Small intestine (tissue), 16 donors: Measurements from ENCODE around the gene PRKG2. TPM values are rescaled to one million over a fixed set of nuclear protein-coding genes. Genes with fewer than 3 reads are reported as not detected.

Source experiments
- DNase-seq, 2 donors: peaks; one replicate each; pipeline versions ENCODE4 v3.0.0 to v3.0.0-alpha.2; 2013
- FAIRE-seq: peaks from 2 replicates; lab custom pipeline; 2012; peaks lifted over from hg19 to GRCh38; lab: Jason Lieb, UNC
- H3K27ac ChIP-seq, 3 donors: one replicate each; pipeline ENCODE4 v1.5.1; 2013; ENCODE audit warnings: low read length in 2 of 3, mild to moderate bottlenecking in 2 of 3, control low read depth in 1 of 3, inconsistent platforms in 1 of 3, low read depth in 1 of 3, moderate library complexity in 1 of 3
- H3K27me3 ChIP-seq, 3 donors: one replicate each; pipeline ENCODE4 v1.6.1; 2013; ENCODE audit warnings: low read length in 3 of 3, inconsistent platforms in 1 of 3; ENCODE audit not compliant: control insufficient read depth in 3 of 3, insufficient read depth in 3 of 3
- H3K36me3 ChIP-seq, 3 donors: one replicate each; pipeline ENCODE4 v1.6.1; 2013; ENCODE audit warnings: low read length in 3 of 3, inconsistent platforms in 1 of 3, low read depth in 1 of 3, mild to moderate bottlenecking in 1 of 3, moderate library complexity in 1 of 3; ENCODE audit not compliant: control insufficient read depth in 3 of 3, insufficient read depth in 2 of 3
- H3K4me1 ChIP-seq, 3 donors: one replicate each; pipeline ENCODE4 v1.6.1; 2013; ENCODE audit warnings: low read length in 2 of 3, inconsistent platforms in 1 of 3, low read depth in 1 of 3, mild to moderate bottlenecking in 1 of 3, moderate library complexity in 1 of 3; ENCODE audit not compliant: control insufficient read depth in 3 of 3, insufficient read depth in 2 of 3
- H3K4me3 ChIP-seq, 3 donors: one replicate each; pipeline ENCODE4 v1.5.1; 2013; ENCODE audit warnings: low read length in 3 of 3, control low read depth in 1 of 3, inconsistent platforms in 1 of 3, low read depth in 1 of 3, mild to moderate bottlenecking in 1 of 3, moderate library complexity in 1 of 3
- H3K9me3 ChIP-seq, 2 donors: one replicate each; pipeline ENCODE4 v1.6.1; 2013; ENCODE audit warnings: low read depth in 1 of 2, low read length in 1 of 2; ENCODE audit not compliant: control insufficient read depth in 2 of 2, insufficient read depth in 1 of 2
- WGBS, 3 donors: extraction: QIAGEN DNeasy Blood & Tissue Kit; methylation state at CpG; one replicate each; pipeline ENCODE4 v1.1.7; 2013; 5-methylcytosine and 5-hydroxymethylcytosine counted together
- long read RNA-seq, 10 donors: transcript quantifications; one replicate each; lab custom pipeline, GENCODE V29; 2026
- polyA plus RNA-seq, 4 donors: library from polyadenylated mRNA; stranded (reverse) in 3 of 4; unstranded in 1 of 4; fragments of 200-250 nt in 3 of 4; fragments of 120-200 nt in 1 of 4; gene quantifications; one replicate each; pipeline versions ENCODE4 v1.2.1 to v1.2.3, GENCODE V29; 2013
- donor health status: healthy with polysubstance abuse.
- donor health status: control.
- donor health status: control.
- donor health status: Bipolar disorder and iron deficiency.
- donor health status: healthy.

PRKG2 gene, protein sequence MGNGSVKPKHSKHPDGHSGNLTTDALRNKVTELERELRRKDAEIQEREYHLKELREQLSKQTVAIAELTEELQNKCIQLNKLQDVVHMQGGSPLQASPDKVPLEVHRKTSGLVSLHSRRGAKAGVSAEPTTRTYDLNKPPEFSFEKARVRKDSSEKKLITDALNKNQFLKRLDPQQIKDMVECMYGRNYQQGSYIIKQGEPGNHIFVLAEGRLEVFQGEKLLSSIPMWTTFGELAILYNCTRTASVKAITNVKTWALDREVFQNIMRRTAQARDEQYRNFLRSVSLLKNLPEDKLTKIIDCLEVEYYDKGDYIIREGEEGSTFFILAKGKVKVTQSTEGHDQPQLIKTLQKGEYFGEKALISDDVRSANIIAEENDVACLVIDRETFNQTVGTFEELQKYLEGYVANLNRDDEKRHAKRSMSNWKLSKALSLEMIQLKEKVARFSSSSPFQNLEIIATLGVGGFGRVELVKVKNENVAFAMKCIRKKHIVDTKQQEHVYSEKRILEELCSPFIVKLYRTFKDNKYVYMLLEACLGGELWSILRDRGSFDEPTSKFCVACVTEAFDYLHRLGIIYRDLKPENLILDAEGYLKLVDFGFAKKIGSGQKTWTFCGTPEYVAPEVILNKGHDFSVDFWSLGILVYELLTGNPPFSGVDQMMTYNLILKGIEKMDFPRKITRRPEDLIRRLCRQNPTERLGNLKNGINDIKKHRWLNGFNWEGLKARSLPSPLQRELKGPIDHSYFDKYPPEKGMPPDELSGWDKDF
- 10 to 100 TPM in 3 of 4 donors, 1 to 10 TPM in 1; 2.1 to 82.5 (median 20.1) TPM for polyA plus RNA-seq
- long read RNA-seq, donor 1, full-length matches to known transcripts = 10 of 10 reads
- long read RNA-seq, donor 1, partial matches to known transcripts = 0 of 10 reads
- long read RNA-seq, donor 1, other reads (novel, unspliced or antisense) = 0 of 10 reads
- long read RNA-seq, donor 2, full-length matches to known transcripts = 4 of 4 reads
- long read RNA-seq, donor 2, partial matches to known transcripts = 0 of 4 reads
- long read RNA-seq, donor 2, other reads (novel, unspliced or antisense) = 0 of 4 reads
- long read RNA-seq, donor 3, partial matches to known transcripts = 10 of 10 reads
- long read RNA-seq, donor 3, other reads (novel, unspliced or antisense) = 0 of 10 reads
- long read RNA-seq, donor 4 = 0 reads
- long read RNA-seq, donor 5 = 0 reads
- long read RNA-seq, donor 6, full-length matches to known transcripts = 10 of 10 reads
- long read RNA-seq, donor 6, partial matches to known transcripts = 0 of 10 reads
- long read RNA-seq, donor 6, other reads (novel, unspliced or antisense) = 0 of 10 reads
- long read RNA-seq, donor 7 = 0 reads
- long read RNA-seq, donor 8 = 0 reads
- long read RNA-seq, donor 9, partial matches to known transcripts = 9 of 9 reads
- long read RNA-seq, donor 9, other reads (novel, unspliced or antisense) = 0 of 9 reads
- long read RNA-seq, donor 10, full-length matches to known transcripts = 6 of 6 reads
- long read RNA-seq, donor 10, partial matches to known transcripts = 0 of 6 reads
- long read RNA-seq, donor 10, other reads (novel, unspliced or antisense) = 0 of 6 reads

DNA sequence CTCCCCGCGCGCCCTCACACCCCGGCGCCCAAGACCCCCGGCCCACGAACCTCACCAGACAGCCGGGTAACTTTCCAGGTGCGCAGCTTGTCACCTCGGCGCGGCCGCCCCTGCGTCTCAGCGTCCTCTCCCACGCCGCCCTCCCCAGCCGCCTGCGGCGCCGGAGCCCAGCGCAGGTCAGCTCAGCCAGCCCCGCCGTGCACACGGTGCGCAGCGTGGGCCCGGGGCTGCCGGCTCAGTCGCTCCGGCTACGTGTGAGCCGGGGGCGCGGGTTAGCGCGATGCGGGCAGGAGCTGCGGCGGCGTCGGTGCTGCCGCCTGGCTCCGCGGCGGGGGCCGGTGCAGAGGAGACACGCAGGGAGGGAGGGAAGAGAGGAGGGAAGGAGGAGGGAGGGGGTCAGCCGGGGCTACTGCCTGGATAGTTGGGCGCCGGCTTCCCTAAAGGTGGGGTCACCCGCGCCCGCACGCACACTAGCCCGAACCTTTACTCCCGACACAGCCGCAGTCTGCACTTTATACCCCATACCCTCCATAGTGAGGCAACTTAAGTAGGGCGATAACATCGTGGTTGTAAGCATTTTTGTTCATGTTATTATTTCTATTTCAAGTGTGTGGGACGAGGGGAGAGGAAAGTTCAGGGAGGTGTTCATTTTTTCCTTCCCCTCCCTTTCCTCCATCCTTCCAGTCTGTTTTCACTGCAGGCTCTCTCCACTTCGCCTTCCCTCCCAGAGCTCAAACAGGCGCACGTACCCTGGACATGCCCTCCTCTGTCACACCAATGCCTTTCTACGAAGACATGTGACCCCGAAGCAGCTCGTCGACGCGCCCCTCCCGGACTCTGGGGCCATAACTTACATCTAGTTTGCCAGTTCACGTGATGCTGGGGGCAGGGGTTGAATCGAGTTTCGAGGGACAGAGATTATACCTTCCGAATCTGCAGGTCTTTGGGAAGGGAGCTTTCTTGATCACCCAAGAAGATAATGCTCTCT, at the start of gene PRKG2:
Gene PRKG2, minus strand, starts transcription at position 342 of the 988 bp plus-strand sequence. CDS start 10,175 bp downstream, outside the sequence.
- Histone ChIP-seq H3K27me3 (peaks cover 0 to 3% (median 2%) of the 10 kb centered on the region in 3 donors), H3K36me3 (no peaks in the 10 kb centered on the region), H3K27ac (peak within 1 kb of the TSS; percentile 38 to 93 (median 90)), H3K4me1 (peaks cover 3 to 43% (median 9%) of the 10 kb centered on the region in 3 donors), H3K4me3 (peak within 1 kb of the TSS in 2 of 3 donors; percentile 59 to 76), H3K9me3 (no peaks in the 10 kb centered on the region)
- peak; percentile 79 to 94 for DNase-seq
- no peak for FAIRE-seq
- 1 to 2% (median 2%) methylated on average over 73 to 75 of the region's 75 CpGs for WGBS, 3 donors

DNA sequence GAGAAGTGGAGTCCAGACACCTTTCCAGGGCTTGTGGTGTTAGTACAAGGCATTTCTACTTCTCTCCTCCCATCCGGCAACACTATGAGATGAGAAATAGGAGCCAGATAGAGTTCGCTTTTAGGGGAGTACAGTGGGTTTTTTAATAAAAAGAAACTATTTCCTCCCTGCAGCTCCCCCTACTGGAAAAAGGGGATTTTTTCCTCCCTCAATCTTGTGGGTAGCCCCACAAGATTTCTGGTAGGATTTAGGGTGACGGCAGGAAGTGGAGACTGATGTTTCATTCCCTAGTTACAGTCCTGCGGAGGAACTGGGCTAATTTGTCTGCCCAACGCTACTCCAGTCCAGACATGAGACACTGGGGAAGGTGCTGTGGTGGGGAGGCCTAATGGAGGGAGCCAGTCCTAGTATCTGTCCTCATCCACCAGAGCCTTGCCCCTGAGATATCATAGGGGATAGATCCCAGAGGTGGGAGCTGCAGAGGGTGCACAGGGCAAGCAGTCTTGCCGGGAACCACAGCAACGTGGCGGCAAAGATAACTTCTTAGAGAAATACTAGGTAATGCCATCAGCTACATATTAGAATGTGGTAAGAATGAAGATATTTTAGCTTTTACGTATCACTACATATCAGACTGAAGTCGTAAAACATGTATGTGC, 45.5 kb upstream of the PRKG2 start:
- no peak overlapping the region for H3K27ac ChIP-seq
- no peaks in the 10 kb centered on the region for H3K27me3 ChIP-seq
- no peaks in the 10 kb centered on the region for H3K9me3 ChIP-seq
- H3K4me3 ChIP-seq = no peak overlapping the region
- H3K36me3 ChIP-seq = no peaks in the 10 kb centered on the region
- no peak for FAIRE-seq
- WGBS, 3 donors = 86 to 96% (median 87%) methylated on average over 10 of the region's 10 CpGs
- peaks cover 0 to 34% (median 0%) of the 10 kb centered on the region in 3 donors for H3K4me1 ChIP-seq
- DNase-seq = peak in 1 of 2 donors; percentile 26

DNA sequence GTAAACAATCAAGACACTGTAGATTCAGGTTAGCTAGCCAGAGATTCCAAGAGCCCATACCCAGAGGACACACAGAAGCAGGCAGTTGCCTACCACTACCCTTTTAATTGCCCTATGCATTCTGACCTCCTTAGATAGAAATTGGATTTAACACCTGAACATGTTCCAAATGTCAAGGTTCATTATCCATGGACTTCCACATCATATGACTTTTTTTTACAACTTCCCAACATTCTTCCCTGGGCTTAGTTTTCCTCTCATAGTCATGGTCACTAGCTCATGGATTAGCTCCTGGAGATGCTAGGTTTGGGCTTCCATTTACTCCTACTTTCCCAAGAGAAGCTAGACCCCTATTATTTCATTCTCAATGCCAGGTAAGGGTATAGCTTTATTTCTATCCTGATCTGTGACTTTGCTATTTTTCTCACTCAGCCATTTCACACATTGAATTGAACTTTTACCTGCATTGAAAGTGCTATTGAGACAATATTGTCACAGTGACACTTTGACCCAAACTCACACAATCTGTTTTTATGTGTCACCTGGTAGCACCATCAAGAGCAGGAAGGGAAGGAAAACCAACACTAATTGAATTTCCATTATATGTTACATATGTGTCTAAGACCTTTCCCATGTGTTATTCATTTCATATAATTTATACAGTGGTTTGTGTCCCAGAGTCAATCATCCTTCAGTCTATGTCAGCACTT, 44.0 kb upstream of the PRKG2 start:
- Histone ChIP-seq H3K36me3 (no peaks in the 10 kb centered on the region), H3K9me3 (no peaks in the 10 kb centered on the region), H3K4me1 (peaks cover 0 to 34% (median 0%) of the 10 kb centered on the region in 3 donors), H3K4me3 (no peak overlapping the region), H3K27me3 (no peaks in the 10 kb centered on the region), H3K27ac (peak overlapping the region in 2 of 3 donors; percentile 56 to 82)
- FAIRE-seq = no peak
- peak; percentile 77 to 78 for DNase-seq

DNA sequence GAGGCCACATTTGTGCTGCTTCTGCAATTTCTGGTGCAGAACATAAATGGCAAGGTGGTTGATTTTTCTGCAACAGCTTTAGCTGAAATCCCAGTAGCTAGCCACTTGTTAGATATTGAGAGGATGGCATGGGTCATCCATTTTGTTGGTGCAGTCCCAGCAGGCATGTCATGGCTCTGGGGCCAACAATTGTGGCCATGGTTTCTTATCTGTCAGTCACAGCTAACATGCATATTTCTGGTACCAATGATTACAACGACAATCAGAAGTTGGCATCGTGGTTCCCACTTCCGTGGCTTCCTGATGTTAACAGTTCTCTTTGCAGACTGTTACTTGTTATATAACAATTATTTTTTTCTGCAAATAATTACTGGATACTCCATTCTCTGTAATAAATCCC, 42.8 kb upstream of the PRKG2 start:
- WGBS, 3 donors = 70 to 90% (median 75%) methylated on average over 3 of the region's 3 CpGs
- H3K27me3 ChIP-seq = no peaks in the 10 kb centered on the region
- FAIRE-seq = no peak
- no peaks in the 10 kb centered on the region for H3K9me3 ChIP-seq
- no peak for DNase-seq
- no peaks in the 10 kb centered on the region for H3K36me3 ChIP-seq
- no peak overlapping the region for H3K4me3 ChIP-seq
- peaks cover 0 to 34% (median 0%) of the 10 kb centered on the region in 3 donors for H3K4me1 ChIP-seq
- no peak overlapping the region for H3K27ac ChIP-seq

DNA sequence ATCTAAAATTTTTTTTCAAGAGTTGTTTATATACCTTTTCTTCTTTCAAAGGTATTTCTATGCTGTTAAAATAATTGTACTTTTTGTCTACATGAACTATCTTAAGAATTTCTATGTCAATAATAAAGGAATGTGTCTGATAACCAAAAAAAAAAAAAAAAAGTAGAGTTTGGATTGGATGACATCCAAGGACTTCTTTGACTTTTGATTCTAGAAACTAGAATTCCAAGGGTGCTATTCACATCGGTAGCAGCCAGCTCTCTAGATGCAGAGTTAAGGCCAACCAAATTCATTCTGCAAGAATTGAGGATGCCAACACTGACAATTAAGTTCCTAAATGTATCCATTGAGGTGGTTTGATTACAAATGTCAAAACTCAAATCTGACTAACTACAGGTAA, 42.0 kb upstream of the PRKG2 start:
- H3K27ac ChIP-seq = peak overlapping the region in 1 of 3 donors; percentile 40
- H3K4me1 ChIP-seq = peaks cover 0 to 34% (median 0%) of the 10 kb centered on the region in 3 donors
- no peak for DNase-seq
- 34 to 65% (median 49%) methylated on average over 1 of the region's 1 CpG for WGBS, 3 donors
- no peaks in the 10 kb centered on the region for H3K36me3 ChIP-seq
- H3K4me3 ChIP-seq = no peak overlapping the region
- H3K27me3 ChIP-seq = no peaks in the 10 kb centered on the region
- H3K9me3 ChIP-seq = no peaks in the 10 kb centered on the region
- no peak for FAIRE-seq

DNA sequence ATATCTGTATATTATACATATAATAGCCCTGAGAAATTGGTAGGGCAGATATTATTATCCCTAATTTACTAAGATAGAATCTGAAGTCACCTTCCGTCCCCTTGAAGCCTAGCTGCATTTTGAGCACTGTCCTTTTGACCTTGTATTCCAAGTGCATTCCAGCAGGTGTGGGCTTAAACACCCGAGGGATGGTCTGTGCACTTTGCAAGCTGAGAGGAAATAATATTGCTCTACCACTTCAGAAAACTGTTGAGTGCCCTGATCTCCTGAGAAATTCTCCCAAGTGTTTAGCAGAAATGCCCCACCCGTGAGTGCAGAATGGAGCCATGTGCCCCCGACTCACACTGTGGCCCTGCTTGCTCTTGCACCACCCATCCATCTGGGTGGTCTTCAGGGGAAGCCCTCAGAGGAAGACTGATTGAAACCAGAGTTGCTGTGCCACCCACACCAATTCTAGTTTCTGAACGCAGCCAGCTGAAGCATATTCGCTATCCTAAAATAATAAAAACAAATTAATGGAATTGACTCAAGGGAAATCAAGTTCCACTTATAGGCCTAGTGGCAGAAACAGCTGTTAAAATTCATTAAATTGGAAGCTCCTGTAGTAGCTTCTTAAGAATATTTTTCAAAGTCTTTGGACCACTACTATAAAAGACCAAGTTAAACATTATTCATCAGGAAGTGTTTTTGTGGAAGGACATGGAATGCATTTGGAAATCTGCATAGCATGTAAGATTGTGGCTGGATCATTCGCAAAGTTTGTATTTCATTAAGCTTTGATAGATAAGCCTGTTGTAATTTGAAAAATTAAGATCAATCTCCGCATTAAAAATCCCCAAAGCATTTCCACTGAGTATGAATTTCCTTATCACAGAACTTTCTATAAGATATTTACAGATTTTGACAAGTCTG, 41.3 kb upstream of the PRKG2 start:
- Histone ChIP-seq H3K4me1 (peaks cover 0 to 34% (median 0%) of the 10 kb centered on the region in 3 donors), H3K27ac (peak overlapping the region in 1 of 3 donors; percentile 22), H3K9me3 (no peaks in the 10 kb centered on the region), H3K4me3 (no peak overlapping the region), H3K36me3 (no peaks in the 10 kb centered on the region), H3K27me3 (no peaks in the 10 kb centered on the region)
- FAIRE-seq (no peak), DNase-seq (no peak)
- 68 to 87% (median 85%) methylated on average over 8 of the region's 8 CpGs for WGBS, 3 donors
